GM19438 (cell line): ENCODE data around the gene CACNA1H.
"Not testable (repeated sequence)": the region's sequence is repeated elsewhere in the genome, so short reads cannot be mapped to it uniquely, and the experiment has no call there.

Experiments
- ATAC-seq: cut with Tn5 transposase; IDR thresholded peaks from one replicate; pipeline ENCODE4 v1.9.1; 2021; ENCODE audit warnings: low read depth; ENCODE audit not compliant: unreplicated experiment

Gene CACNA1H

DNA sequence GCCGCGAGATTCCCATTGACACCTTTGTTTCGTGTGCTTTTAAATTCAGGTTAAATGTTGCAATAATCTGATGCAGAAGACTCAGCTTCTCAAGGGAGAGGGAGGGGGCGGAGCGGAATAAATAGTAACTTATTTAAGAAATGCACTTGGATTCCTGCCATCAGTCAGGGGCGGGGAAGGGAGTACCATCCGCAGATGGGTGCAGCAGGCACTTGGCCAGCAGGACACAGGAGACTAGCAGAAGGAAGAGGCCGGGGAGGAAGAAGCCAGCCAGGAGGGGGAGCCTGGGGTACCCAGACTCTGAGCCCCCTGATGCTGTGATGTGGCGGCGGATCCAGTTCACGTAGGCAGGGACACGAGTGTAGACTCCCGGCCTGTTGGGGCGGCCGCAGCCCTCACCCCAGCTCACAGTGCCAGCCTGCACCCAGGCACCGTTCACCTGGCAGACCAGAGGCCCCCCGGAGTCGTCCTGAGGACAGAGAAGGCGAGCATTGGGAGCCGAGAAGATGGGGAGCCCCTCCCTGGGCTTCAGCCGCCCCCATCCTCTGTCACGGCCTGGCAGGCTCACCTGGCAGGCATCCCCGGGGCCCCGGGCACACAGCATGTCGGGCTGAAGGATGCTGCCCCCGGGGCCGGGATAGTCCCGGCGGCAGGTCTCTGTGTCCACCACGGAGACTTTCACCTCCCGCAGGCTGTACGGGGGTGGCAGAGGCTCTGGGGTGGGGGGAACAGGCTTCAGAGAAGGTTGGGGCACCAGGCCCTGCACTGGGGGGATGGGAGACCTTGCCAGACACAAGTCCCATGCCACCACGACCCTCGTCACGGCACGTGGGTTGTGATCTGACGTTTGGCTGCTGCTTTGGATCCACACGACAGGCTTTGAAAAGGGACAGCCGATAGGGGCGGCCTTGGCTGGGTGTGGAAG is 69.0 kb downstream of the CACNA1H start:
- ATAC-seq: no peak

GRCh38 chr16:1222553-1223354 is 69.8 kb downstream of the CACNA1H start:
- ATAC-seq: no peak

GRCh38 chr16:1223355-1224214 is 70.7 kb downstream of the CACNA1H start:
- no peak for ATAC-seq

DNA sequence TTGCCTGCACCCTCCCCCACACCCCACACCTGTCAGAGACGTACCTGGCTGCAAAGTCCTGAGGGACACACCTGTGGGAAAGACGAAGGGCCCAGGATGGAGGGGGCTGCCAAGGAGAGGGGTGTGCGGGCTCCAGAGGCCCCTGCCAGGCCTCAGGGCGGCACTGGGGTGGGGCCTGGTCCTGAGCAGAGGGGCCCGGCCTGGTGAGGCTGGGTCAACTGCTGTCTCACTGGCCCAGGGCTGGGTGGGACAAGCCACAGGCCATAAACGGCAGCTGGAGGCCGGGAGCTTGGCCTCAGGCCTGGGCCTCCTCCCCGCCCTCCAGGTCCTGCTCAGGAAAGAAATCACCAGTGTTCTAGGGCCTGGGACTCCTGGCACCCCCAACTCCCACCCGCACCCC is 71.7 kb downstream of the CACNA1H start:
- ATAC-seq: no peak

- ATAC-seq: no peak
These were observed 72.1 kb downstream of the CACNA1H start, which contains the start of gene TPSG1 for GRCh38 chr16:1225051-1225451. Gene TPSG1, minus strand, starts transcription at chr16:1225268. Its CDS starts 16 bp downstream, at chr16:1225252.

DNA sequence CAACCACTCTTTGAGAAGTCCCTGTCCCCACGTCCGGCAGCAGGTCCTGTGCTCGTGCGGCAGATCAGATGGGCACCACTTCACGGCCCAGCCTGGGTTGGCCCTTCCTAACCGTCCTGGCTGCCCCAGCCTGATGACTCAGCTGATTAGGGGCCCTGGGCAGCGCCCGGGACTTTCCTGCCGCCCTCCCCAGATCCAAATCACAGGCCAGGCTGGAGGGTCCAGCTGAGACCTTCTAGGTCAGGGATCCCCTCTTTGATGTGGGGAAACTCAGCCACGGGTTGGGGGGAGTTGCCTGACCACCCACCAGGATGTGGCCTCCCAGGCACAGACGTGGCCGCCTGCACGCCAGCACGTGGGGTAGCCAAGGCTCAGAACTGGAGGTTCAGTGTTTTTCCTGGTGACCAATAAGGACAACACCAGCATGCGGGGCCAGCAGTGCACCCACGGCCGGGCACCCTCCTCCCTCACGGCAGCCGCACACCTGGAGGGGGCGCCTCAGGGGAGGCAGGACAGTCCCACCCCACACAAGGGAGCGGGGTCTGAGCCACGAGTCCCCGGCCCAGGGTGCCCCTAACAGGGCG is 72.9 kb downstream of the CACNA1H start:
- ATAC-seq: not testable (repeated sequence)

- ATAC-seq: not testable (repeated sequence)
These were observed 73.8 kb downstream of the CACNA1H start for GRCh38 chr16:1226692-1227091.

DNA sequence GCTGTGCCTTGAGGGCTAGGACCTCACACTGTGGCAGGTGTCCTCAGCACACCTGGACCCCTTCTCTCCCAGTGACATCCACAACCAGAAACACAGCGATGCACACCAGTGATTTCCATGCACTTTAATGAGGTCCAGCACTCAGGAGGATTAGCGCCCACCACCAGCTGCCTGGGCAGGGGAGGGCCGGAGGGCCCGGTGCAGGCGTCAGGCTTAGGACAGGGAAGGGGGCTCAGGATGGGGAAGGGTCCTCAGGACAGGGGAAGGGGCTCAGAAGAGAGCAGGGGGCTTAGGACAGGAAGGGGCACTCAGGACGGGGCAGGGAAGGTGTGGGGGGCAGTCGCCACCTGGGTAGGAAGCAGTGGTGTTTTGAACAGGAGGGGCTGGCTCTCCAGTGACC is 75.3 kb downstream of the CACNA1H start:
- ATAC-seq: not testable (repeated sequence)

GRCh38 chr16:1229476-1229875 is 76.6 kb downstream of the CACNA1H start:
- not testable (repeated sequence) for ATAC-seq

DNA sequence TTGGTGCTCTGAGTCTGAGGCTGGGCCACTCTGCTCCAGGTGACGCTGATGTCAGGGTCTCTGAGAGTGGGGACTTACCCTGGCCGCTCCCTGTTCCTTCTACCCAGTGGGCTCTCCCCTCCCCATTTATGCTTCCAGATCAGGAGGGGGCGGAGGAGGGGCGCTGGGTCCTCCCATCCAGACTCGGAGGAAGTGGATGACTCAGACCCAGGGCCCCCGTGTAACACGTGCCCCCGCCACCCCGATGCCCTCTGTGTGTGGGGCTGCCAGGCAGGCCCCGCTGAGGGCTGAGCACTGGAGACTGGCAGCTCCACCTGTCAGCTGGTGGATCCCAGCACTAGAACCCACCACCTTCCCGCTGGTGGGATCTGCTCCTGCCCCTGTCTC is 77.2 kb downstream of the CACNA1H start, which contains the start of gene TPSB2:
Gene TPSB2 (minus strand): TSS at position 101 of the 387 bp plus-strand sequence. CDS start 233 bp downstream, outside the sequence.
- ATAC-seq: not testable (repeated sequence)

DNA sequence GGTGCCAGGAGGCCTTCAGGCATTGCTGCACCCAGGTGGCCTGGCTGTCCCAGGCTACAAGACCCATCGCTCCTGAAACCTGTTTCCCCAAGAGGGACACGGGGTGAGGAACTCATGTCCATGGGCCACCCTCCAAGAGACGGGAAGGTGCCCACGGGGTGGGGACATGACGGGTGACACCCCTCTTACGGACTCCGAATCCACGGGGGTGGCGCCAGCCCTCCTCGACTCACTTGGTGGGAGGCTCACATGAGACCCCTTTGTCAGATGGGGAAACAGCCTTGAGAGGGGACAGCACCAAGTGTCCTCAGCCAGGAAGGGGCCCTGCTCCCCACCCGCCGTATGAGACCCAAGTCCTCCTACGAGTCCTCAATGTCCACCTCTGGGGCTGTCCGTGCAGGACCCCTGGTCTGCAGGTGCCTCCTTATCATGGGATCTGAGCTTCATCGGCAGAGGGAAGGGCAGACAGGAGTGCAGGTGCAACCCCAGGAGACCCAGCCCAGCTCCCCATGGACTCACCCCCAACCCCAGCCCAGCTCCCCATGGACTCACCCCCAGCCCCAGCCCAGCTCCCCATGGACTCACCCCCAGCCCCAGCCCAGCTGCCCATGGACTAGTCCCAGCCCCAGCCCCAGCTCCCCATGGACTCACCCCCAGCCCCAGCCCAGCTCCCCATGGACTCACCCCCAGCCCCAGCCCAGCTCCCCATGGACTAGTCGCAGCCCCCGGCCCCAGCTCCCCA is 77.7 kb downstream of the CACNA1H start:
- ATAC-seq: not testable (repeated sequence)

DNA sequence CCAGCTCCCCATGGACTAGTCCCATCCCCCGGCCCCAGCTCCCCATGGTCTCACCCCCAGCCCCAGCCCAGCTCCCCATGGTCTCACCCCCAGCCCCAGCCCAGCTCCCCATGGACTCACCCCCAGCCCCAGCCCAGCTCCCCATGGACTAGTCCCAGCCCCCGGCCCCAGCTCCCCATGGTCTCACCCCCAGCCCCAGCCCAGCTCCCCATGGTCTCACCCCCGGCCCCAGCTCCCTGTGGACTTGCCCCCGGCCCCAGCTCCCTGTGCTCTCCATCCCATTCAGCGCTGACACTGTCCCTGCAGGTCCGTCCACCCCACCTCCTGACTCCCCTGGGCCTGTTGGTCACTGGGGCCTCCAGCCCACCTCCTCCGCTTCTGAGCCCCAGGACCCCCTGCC is 78.4 kb downstream of the CACNA1H start:
- ATAC-seq: not testable (repeated sequence)

DNA sequence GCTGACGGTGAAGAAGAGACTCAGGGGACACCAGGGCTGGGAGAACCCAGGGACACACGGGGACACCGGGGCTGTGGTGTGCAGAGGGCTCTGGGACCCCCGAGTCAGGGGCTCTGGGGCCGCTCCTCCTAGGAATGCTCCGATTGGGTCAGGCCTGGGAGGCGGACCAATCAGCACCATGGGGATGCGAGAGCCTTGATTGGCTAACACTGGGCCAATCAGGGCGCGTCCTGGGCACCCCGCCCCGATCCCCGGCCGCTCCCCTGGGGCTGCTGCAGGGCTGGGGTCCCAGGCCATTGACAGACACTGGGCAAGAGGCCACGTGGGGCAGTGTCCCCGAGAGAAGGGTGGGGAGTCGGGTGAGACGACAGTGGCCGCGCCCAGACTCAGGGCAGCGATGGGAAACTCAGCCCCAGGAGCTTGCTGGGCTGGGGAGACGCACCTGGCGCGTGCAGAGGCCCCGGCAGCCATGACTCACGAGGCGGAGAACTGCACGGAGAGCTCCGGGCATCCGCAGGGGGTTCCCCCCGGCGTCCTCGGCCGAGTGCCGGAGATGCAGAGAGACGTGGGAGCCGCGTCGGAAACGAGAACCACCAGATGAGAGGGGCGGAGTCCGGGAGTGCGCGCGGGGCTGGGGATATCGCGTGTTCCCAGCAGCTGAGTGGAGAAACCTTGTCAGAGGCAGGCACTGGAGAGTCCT is 79.3 kb downstream of the CACNA1H start:
- ATAC-seq: not testable (repeated sequence)

- ATAC-seq: not testable (repeated sequence)
These were observed 83.8 kb downstream of the CACNA1H start for GRCh38 chr16:1236659-1237058.

- ATAC-seq: no peak
These were observed 85.1 kb downstream of the CACNA1H start for GRCh38 chr16:1237990-1238389.

GRCh38 chr16:1238909-1239308 is 86.0 kb downstream of the CACNA1H start:
- ATAC-seq: not testable (repeated sequence)

- not testable (repeated sequence) for ATAC-seq
These were observed 86.7 kb downstream of the CACNA1H start for GRCh38 chr16:1239575-1239974.

DNA sequence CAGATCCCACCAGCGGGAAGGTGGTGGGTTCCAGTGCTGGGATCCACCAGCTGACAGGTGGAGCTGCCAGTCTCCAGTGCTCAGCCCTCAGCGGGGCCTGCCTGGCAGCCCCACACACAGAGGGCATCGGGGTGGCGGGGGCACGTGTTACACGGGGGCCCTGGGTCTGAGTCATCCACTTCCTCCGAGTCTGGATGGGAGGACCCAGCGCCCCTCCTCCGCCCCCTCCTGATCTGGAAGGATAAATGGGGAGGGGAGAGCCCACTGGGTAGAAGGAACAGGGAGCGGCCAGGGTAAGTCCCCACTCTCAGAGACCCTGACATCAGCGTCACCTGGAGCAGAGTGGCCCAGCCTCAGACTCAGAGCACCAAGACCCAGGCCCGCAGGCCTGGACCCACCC is 87.5 kb downstream of the CACNA1H start, which contains the start of gene TPSAB1:
Gene TPSAB1 (plus strand): TSS at position 270 of the 400 bp plus-strand sequence. CDS start 234 bp downstream, outside the sequence.
- ATAC-seq: not testable (repeated sequence)
